ENCODE data around the gene TCERG1L.
"Not testable (repeated sequence)": the region's sequence is repeated elsewhere in the genome, so short reads cannot be mapped to it uniquely, and the experiment has no call there.

The TCERG1L gene

DNA sequence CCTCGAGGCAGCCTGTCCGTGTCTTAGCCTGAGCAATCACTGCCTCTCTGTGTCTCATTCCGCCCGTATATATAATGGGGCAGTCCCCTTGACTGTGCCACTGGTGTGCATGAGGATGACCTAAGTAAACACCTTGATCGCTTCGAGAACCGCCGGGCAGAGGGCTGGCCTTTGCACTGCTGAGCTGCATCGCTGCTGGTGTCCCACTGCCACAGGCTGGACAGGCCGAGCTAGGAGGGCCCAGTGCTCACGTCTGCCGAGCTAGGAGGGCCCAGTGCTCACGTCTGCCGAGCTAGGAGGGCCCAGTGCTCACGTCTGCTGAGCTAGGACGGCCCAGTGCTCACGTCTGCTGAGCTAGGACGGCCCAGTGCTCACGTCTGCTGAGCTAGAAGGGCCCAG lies 232.6 kb downstream of the TCERG1L start:
- not testable (repeated sequence) for DNase-seq

DNA sequence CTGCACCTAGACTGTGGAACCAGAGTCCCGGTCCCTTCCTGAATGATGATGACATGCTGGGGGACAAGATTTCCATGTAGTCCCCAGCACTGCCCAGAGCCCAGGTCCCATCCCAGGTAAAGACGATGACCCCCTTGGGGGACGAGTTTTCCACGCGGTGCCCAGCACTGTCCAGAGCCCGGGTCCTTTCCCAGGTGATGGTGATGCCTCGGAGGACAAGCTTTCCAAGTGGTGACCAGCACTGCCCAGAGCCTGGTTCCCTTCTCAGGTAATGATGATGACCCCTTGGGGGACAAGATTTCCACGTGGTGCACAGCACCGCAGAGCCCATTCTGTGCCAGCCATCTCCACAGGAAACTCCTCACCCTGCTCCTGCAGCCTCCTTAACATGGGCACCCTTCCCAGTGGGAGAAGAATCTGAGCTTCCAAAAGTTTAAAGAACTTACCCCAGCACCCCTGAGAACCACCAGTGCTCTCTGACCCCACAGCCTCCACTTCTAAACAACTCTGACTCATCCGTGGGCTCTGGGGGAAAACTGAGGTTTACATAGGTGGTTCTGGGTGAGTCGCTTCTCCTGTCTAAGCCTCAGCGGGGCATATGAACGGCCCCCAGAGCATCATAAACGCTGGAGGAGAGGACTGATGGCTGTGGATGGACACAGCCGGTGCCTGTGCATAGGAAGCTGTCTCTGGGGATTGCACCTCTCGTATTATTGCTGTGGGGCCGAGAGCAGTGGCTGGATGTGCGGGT lies 233.2 kb downstream of the TCERG1L start:
- DNase-seq: no peak

DNA sequence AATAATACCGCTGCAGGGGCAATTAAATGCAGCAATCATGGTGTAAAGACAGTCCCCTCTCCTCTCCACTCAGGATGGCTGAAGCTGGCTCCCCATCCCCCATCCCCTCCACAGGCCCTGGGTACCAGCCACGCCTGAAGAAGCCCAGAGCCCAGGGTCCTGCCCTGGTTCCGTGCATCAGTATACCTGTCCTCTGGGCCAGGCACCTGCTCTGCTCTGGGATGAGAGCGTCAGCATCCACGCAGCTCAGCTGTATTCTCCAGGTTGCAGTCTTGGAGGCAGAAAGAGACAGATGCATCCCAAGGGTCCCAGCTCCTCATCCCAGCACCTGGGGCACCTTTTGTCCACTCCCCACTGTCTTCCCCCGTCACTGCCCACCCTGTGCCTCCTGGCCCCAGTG lies 233.8 kb downstream of the TCERG1L start:
- DNase-seq: no peak

DNA sequence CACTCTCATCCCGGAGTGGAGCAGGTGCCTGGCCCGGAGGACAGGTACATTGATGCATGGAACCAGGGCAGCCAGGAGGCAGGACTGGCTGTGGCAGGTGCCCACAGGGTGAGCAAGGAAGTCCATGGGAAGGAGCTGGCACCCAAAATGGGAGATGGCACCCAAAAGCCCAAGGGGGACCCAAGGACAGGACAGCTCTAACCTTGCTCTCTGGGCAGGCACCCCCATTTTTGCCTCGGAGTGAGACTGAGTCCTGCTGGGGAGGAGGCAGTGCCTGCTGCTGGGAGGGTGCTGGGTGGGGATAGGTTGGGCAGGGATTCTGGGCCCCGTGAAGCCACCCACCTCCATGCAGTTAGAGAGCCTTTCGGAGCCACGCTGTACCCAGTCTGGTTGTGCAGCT lies 234.5 kb downstream of the TCERG1L start:
- DNase-seq: no peak

DNA sequence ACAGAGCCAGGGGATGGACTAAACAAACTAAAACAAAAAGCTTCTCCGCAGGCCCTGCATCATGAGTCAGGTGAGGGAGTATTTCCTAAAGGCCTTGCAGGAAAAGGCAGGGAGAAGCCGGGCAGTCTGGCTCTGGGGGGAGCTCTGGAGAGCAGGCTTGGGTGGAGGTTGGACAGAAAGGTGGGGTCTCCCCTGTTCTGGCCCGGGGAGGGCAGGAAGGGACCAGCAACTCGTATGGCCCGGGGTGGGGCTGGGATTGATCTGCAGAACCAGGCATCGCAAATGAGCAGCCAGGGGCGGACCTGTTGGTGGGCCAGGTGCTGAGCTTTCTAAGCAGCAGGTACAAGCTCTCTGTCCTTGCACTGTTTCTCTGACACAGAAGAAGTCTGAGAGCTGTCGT lies 235.2 kb downstream of the TCERG1L start:
- no peak for DNase-seq

DNA sequence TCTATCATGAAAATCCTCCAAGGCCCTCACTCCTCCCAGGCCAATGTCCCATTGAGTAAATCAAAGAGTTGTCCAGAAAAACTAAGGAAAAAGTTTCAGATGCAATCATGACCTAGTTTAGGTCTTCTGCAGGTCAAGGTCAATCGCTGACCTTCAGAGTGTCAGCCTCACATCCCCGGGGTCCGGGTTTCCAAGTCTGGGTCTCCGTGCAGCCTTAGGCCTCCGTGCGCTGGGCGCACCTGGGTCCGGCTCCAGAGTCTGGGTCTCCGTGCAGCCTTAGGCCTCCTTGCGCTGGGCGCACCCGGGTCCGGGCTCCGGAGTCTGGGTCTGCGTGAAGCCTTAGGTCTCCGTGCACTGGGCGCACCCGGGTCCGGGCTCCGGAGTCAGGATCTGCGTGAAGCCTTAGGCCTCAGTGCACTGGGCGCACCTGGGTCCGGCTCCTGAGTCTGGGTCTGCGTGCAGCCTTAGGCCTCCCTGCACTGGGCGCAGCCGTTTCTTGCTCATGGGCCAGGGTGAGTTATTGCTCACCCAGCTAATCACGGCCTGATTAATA lies 236.2 kb downstream of the TCERG1L start:
- DNase-seq: no peak

DNA sequence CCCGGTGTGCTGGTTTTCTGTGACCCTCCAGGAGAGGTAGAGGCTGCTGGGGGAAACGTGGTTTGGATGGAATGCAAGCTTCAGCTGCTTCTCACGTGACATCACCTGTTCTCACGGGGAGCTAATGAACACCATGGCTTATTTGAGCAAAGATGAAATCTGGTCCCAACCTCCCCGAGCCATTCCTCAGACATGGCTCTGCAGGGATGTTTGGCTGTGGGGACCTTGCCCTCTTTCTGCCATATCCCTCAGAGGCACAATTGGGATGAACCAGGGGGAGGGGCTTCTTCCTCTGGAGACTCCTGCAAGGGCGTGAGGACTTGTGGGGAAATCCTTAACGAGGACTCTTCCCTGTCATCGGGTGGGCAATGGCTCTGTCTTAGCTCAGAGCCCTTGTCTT lies 236.8 kb downstream of the TCERG1L start:
- DNase-seq: no peak

DNA sequence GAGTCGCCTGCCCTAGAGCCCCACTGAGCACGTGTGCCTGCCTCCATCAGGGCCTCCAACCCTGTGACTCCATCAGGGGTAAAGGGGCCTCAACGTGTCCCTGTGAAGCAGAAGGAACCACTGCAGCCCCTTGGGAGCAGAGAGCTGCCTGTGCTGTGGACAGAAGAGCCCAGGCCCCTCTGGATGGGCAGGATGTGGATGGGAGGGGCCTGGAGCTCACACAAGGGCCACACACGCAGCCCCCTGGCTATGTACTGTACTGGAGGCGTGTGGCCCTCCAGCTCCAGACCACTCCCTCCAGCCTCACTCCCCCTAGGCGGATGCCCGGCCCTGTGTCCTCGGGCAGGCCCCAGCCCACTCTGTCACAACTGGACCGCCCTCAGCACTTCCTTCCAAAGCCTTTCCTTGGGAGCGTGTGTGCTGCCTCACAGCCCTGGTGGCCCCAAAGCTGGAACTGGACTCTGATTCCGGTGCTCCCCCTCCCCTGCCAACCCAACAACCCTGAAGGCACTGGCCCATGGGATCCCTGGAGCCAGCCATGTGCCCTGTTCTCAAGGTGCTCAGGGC lies 238.0 kb downstream of the TCERG1L start:
- DNase-seq: no peak

DNA sequence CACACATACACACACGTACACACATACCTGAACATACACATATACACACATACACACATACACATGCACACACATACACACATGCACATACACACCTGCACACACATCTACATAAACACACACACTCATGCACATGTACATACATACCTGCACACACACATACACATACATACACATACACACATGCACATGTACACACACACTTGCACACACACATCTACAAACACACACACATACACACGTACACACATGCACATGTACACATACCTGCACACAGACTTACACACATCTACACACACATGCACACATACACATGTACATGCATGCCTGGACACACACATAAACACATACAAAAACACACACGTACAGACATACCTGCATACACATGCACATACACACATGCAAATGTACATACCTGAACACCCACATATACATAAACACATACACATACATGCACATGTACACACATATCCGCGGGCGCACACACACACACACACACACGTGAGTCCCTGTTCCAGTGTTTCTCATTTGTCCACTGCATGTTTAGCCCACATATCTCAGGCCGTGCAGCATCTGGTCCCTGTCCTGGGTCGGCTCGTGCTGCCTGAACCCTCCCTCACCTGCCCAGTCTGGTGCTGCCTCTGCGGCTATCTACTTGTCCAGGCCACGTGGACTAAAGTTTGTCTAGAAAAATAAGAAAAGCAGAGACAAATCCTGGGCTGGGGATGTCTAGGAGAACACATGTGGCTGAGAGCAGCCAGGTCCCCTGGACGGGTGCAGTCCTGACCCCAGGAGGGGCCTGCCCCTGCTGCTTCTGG lies 238.7 kb downstream of the TCERG1L start:
- DNase-seq: no peak

DNA sequence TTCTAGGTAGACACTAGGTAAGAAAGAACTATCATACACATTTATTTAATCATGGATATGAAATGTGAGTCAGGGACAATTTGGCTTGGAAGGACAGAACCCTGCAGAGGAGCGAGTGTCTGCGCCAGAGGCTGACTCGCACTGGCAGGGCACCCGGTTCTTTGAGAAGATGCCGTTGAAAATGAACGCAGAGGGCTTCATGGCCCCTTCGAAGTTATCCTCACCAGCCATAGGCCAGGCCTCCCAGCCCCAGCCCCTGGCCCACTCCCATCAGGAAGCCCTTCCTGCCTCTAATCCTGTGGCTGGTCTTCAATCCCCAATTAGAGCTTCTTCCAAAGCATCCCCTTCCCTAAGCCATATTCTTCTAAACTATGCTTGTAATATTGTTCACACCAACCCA lies 239.8 kb downstream of the TCERG1L start:
- DNase-seq: no peak

DNA sequence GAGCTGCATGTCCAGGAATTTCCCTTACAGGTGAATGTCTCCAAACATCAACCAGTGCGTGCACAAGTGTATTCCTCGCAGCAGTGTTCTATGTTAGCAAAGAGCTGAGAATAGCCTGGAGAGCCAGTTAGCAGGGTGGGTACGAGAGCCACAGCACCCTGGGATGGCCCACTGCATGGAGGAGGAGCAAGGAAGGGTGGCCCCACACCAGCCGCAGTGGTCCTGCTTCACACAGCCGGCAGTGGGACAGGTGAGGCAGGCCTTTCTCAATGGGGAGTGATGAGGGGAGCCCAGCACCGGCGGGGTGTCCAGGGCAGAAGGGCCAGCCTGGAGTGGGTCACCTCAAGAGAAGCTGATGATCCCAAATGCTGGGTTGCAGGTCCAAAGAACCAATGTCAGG lies 240.7 kb downstream of the TCERG1L start:
- DNase-seq: no peak

DNA sequence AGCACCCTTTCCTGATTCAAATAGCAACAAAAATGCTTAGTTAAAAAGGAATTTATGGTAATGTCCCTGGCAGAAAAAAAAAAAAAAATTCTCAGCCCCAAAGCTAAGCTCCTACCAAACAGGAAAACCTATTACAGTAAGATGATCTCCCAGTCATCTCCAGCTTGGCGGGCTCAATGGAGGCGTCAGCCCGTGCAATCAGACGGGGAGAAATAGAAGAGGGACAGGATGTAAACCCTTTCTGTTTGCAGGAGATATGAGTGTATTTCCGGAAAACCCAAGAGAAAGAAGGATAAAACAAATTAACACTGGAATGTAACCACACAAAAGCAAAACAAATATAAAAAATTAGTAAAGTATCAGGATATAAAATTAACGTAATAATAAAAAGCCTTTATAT lies 242.8 kb downstream of the TCERG1L start:
- DNase-seq: no peak

DNA sequence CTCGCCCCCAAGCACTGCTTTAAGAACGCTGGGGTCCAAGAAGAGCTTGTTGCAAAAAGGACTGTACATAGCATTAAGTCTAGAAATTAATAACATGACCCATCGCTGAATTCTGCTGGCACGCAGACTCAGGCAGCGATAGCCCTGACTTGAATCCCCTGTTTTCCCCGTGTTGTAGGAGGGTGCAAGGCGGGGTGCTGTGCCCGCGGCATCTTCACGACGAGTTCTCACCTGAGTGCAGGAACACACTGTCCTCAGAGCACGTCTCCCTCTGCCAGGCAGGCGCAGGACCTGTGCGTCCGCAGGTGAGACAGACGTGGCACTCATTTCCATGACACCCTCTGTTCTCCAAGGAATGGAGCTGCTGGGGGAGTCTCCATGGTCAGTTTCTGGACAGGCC lies 243.2 kb downstream of the TCERG1L start:
- DNase-seq: no peak

DNA sequence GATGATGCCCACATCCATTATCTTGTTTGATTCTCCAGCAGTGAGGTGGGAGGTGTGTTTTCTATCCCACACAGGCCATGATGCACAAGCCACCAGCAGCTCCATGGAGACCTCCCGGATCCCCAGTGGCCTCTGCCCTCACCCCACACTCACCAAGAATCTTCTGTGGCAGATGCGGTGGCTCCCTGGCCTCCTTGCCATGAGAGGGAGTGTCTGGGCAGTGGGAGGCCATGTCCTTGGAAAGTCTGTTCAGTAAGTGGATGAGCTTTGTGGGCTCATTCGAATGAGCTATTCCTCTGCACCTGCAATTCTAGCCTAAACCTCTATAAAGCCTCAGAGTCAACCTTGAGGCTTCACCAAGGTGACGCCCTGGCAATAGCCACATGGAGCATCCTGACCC lies 243.8 kb downstream of the TCERG1L start:
- no peak for DNase-seq

DNA sequence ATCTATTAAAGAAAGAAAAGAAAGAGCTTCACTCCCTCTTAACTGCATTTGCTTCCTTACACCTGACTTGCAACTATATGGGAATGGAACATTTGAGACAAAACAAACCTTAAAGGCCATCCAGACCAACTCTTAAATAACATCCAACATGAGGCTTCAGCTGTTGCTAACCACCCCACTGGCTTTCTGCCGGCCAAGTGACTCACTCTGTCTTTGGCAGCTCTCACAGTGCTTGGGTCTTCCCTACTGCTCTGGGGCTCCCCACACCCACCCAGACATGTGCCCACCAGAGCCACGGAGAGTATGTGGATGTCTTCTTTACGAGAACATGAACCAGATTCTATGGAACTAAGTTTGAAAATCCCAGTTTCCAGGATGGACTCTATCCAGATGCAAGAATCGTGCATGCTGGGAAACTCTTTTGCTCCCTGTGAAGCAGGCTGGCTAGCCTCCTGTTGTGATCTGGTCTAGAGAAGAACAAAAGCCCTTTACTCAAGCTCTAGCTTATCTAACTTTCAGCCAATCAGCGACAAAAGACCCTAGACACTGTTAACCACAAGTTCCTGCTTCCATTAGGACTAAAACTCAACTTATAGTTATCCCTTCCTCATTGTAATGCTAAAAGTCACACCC lies 245.7 kb downstream of the TCERG1L start:
- DNase-seq: no peak

DNA sequence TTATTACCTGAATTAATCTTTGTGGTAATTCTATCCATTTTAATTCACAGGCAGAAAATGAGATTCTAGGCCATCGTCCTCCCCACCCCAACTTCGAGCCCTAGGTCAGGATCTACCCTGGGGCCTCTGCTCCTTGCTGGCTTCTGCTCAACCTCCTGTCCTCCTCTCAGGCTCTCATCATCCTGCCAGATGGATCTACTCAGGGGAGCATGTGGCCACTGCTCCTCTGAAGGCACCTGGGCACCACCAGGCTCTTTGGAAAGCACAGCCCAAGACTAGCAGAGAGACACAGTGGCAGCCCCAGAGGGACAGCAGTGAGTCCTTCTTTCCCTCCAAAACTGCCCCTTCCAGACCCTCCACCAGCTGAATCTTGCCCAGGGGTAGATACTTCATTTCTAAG lies 248.2 kb downstream of the TCERG1L start:
- no peak for DNase-seq

DNA sequence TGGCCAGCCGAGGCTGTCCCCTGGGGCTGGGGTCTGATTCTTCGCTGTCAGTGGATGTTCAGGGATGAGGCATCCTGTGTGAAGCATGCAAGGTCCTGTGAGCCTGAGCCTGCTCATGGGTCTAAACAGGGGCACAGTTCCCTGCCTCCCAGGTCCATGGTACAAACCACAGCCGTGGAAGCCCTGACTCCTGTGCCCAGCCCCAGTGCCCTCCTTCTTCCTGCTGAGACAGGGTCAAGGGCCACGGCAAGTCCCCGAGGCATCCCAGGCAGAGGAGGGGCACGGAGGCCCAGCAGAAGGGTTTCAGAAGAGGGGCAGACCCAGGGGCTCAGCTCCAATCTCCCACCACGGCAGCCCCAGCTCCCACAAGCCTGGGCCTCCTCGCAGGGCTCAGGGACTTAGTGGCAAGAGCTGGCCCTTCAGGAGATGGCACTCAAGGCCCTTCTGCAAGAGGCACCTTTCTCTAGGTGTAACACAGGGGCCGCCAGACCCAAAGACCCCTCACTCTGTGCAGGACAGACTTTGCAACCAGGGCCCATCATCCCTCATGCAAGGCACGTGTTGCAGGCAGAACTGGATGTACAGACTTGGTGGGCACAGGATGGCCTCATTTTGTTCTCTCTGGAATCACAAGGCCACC lies 248.8 kb downstream of the TCERG1L start:
- DNase-seq: no peak

DNA sequence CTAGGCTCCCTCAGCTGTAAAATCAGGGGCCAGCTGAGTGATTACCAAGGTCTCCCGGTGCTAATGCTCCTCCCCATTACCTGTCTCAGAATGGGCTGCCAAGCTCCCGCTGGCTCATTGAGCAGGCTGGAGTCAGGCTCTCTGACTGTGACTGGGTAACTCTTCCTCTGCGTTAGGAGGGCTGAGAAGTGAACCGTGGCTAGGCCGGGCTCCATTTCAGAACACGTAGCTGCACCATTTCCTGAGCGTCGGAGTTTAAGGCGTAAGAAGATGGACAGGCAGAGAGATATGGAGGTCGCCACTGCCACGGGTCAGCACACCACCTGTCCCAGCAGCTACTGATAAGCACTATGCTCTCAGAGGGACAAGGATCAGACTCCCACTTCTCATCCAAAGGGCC lies 250.3 kb downstream of the TCERG1L start:
- DNase-seq: no peak

DNA sequence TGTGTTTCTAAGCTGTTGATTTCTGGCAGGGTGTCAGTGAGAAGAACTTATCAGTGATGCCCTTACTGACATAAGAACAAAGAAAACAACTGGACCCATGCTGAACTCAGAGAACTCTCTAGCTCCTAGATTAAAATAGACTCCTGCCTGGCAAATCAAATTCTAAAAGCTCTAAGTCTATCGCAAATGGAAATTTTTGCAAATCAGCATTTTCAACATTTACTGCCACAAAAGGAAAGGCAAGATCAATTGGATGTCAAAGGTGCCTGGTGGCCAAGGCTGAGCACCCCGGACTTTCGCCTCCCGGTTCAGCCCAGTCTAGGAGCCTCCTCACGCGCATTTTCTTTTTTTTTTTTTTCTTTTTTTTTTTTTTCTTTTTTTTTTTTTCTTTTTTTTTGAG lies 251.6 kb downstream of the TCERG1L start:
- no peak for DNase-seq

DNA sequence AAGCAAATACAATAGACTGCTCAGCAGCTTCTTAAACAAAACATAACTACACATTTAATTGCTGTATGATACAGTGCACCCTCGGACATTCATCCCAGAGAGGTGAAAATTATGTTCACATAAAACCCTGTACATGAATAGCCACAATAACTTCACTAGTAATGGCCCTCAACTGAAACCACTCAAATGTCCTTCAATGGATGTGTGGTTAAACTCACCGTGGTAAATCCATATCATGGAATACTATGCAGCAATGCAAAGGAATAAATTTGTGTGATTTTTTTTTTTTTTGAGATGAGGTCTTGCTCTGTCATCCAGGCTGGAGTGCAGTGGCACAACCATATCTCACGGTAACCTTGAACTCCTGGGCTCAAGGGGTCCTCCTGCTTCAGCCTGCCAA lies 252.7 kb downstream of the TCERG1L start:
- no peak for DNase-seq

DNA sequence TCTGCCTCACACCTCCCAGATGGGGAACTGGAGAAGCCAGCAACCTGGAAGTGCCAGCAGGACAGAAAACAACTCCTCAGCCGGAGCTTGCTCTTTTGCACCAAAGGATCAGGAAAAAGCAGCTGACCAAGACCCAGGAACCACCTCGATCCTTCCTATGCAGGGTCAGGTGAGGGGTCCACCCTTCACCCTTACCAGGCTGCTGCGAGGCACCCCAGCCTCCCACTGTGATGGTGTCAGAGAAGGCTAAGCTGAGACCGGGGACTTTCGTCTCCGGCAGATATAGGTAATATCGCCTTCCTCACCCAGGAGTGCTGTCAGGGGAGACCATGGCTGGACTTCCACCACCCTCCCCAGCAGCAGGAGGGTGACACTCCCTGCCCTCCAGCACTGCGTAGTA lies 254.7 kb downstream of the TCERG1L start:
- no peak for DNase-seq

DNA sequence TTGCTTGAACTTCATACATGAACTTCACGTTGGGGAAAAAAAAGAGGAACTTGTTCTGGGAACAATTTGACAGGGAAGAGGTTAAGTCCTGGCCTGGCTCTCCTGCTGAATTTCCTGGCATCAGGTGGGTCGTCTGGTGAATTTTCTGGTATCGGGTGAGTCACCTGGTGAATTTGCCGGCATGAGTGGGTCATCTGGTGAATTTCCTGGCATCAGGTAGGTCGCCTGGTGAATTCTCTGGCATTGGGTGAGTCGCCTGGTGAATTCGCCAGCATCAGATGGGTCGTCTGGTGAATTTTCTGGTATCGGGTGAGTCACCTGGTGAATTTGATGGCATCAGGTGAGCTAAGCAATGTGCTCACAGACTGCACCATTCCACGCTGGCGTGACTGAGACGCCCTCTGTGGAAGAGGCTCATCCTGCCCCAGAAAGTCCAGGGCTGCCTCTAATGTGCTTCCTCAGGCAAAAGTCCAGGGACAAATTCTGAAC lies 255.4 kb downstream of the TCERG1L start:
- no peak for DNase-seq

DNA sequence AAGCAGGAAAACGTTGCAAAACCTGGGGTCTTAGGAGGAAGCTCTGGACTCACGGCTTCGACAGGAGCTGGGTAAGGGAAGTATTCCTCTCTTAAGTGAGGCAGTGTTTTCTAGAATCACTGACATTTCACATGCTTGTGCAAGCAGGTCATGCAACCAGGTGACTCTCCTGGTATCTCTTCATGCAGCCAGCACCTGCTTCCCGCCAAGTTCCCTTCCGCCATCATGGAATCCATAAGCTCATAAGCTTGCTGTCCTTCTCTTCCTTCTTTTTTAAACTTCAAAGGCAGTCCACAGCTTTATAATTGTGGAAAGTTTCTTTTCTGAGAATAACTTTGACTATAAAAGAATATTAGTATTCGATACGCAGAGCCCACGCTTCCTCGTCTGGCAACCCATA lies 256.1 kb downstream of the TCERG1L start:
- no peak for DNase-seq

All from DMS 273 treated with DMSO at 0.1 percent for 48 hours (cell line).